ENCODE measurements around the gene ZNF263.

DNA sequence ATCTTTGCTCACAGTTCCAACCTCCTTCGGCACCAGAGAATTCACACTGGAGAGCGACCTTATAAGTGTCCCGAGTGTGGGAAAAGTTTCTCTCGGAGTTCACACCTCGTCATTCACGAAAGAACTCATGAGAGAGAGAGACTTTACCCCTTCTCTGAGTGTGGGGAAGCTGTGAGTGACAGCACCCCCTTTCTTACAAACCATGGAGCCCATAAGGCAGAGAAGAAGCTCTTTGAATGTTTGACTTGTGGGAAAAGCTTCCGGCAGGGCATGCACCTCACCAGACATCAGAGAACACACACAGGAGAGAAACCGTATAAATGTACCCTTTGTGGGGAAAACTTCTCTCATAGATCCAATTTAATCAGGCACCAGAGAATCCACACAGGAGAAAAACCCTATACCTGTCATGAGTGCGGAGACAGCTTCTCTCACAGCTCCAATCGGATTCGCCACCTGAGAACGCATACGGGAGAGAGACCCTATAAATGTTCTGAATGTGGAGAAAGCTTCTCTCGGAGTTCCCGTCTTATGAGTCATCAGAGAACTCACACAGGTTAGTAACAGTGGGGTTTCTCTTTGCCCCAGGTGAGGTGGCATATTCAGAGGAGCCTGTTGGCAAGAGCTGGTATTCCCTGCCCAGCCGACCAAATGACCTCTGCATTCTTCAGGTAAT is 6.8 kb downstream of the ZNF263 start:
- TF ChIP-seq SPI1 (IDR thresholded peaks at IDR 0.05; ENCODE audit: borderline replicate concordance, insufficient read depth, low read depth, low read length) (no peak), TAF1 (IDR thresholded peaks at IDR 0.05; ENCODE audit: borderline replicate concordance, low read depth, low read length) (no peak), JUNB (IDR thresholded peaks at IDR 0.05) (no peak), RUNX3 (IDR thresholded peaks at IDR 0.05; ENCODE audit: low read length) (no peak), CHD2 (IDR thresholded peaks at IDR 0.05; ENCODE audit: borderline replicate concordance, low read depth, low read length) (no peak), EGR1 (IDR thresholded peaks at IDR 0.05; ENCODE audit: borderline replicate concordance in 1 of 2, low read depth in 2 of 2, low read length in 2 of 2) (no peak), EP300 (IDR thresholded peaks at IDR 0.05; ENCODE audit: borderline replicate concordance in 1 of 2, control insufficient read depth in 1 of 2, low read depth in 2 of 2, low read length in 2 of 2) (no peak), EZH2 (IDR thresholded peaks at IDR 0.05; ENCODE audit: borderline replicate concordance, control insufficient read depth, low read depth, low read length) (no peak)
- TF ChIP-seq, protein P1, sequence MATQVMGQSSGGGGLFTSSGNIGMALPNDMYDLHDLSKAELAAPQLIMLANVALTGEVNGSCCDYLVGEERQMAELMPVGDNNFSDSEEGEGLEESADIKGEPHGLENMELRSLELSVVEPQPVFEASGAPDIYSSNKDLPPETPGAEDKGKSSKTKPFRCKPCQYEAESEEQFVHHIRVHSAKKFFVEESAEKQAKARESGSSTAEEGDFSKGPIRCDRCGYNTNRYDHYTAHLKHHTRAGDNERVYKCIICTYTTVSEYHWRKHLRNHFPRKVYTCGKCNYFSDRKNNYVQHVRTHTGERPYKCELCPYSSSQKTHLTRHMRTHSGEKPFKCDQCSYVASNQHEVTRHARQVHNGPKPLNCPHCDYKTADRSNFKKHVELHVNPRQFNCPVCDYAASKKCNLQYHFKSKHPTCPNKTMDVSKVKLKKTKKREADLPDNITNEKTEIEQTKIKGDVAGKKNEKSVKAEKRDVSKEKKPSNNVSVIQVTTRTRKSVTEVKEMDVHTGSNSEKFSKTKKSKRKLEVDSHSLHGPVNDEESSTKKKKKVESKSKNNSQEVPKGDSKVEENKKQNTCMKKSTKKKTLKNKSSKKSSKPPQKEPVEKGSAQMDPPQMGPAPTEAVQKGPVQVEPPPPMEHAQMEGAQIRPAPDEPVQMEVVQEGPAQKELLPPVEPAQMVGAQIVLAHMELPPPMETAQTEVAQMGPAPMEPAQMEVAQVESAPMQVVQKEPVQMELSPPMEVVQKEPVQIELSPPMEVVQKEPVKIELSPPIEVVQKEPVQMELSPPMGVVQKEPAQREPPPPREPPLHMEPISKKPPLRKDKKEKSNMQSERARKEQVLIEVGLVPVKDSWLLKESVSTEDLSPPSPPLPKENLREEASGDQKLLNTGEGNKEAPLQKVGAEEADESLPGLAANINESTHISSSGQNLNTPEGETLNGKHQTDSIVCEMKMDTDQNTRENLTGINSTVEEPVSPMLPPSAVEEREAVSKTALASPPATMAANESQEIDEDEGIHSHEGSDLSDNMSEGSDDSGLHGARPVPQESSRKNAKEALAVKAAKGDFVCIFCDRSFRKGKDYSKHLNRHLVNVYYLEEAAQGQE (IDR thresholded peaks at IDR 0.05; ENCODE audit: low read depth, low read length), result no peak
- TF ChIP-seq, protein P2, sequence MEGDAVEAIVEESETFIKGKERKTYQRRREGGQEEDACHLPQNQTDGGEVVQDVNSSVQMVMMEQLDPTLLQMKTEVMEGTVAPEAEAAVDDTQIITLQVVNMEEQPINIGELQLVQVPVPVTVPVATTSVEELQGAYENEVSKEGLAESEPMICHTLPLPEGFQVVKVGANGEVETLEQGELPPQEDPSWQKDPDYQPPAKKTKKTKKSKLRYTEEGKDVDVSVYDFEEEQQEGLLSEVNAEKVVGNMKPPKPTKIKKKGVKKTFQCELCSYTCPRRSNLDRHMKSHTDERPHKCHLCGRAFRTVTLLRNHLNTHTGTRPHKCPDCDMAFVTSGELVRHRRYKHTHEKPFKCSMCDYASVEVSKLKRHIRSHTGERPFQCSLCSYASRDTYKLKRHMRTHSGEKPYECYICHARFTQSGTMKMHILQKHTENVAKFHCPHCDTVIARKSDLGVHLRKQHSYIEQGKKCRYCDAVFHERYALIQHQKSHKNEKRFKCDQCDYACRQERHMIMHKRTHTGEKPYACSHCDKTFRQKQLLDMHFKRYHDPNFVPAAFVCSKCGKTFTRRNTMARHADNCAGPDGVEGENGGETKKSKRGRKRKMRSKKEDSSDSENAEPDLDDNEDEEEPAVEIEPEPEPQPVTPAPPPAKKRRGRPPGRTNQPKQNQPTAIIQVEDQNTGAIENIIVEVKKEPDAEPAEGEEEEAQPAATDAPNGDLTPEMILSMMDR (IDR thresholded peaks at IDR 0.05 in 2 of 3, conservative IDR thresholded peaks at IDR 0.05 in 1 of 3; ENCODE audit: control insufficient read depth in 2 of 3, extremely low read depth in 1 of 3, insufficient read depth in 1 of 3, low read depth in 3 of 3, low read length in 3 of 3), result no peak
- TF ChIP-seq, protein P3, sequence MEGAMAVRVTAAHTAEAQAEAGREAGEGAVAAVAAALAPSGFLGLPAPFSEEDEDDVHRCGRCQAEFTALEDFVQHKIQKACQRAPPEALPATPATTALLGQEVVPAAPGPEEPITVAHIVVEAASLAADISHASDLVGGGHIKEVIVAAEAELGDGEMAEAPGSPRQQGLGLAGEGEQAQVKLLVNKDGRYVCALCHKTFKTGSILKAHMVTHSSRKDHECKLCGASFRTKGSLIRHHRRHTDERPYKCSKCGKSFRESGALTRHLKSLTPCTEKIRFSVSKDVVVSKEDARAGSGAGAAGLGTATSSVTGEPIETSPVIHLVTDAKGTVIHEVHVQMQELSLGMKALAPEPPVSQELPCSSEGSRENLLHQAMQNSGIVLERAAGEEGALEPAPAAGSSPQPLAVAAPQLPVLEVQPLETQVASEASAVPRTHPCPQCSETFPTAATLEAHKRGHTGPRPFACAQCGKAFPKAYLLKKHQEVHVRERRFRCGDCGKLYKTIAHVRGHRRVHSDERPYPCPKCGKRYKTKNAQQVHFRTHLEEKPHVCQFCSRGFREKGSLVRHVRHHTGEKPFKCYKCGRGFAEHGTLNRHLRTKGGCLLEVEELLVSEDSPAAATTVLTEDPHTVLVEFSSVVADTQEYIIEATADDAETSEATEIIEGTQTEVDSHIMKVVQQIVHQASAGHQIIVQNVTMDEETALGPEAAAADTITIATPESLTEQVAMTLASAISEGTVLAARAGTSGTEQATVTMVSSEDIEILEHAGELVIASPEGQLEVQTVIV (IDR thresholded peaks at IDR 0.05; ENCODE audit: borderline replicate concordance, partially characterized antibody), result no peak
